SHP77 treated with DMSO at 0.1 percent for 48 hours (cell line): ENCODE data around the gene ZNF699.
"Not testable (repeated sequence)": the region's sequence is repeated elsewhere in the genome, so short reads cannot be mapped to it uniquely, and the experiment has no call there.

Source experiments
- DNase-seq: peaks from one replicate; lab custom pipeline; 2025; lab: John Stamatoyannopoulos, UW

Gene ZNF699

GRCh38 chr19:9289231-9289884 lies 20.3 kb downstream of the ZNF699 start:
- DNase-seq = no peak

DNA sequence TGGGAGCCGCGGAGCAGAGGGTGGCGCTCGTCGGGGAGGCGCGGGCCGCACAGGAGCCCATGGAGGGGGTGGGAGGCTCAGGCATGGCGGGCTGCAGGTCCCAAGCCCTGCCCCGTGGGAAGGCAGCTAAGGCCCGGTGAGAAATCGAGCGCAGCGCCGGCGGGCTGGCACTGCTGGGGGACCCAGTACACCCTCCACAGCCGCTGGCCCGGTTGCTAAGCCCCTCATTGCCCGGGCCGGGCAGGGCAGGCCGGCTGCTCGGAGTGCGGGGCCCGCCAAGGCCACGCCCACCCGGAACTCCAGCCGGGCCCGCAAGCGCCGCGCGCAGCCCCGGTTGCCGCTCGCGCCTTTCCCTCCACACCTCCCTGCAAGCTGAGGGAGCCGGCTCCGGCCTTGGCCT lies 26.2 kb downstream of the ZNF699 start:
- DNase-seq = not testable (repeated sequence)

DNA sequence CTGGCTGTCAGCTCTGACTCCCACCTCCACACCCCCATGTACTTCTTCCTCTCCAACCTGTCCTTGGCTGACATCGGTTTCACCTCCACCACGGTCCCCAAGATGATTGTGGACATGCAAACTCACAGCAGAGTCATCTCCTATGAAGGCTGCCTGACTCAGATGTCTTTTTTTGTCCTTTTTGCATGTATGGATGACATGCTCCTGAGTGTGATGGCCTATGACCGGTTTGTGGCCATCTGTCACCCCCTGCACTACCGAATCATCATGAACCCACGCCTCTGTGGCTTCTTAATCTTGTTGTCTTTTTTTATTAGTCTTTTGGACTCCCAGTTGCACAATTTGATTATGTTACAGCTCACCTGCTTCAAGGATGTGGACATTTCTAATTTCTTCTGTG lies 58.4 kb downstream of the ZNF699 start:
- DNase-seq = no peak

GRCh38 chr19:9250630-9251029 lies 59.0 kb downstream of the ZNF699 start, which contains the start of gene OR7E24:
TSS of gene OR7E24 (plus strand) at chr19:9250930. CDS start at chr19:9251044, 114 bp downstream.
- no peak for DNase-seq
